H4 (cell line): ENCODE results near the gene SLC12A6. TPM values are rescaled to one million over a fixed set of nuclear protein-coding genes. Genes with fewer than 3 reads are reported as not detected.
"Not testable (repeated sequence)": the region's sequence is repeated elsewhere in the genome, so short reads cannot be mapped to it uniquely, and the experiment has no call there.

ENCODE experiments used
- DNase-seq: peaks from one replicate; pipeline ENCODE4 v3.0.0-alpha.2; 2015; ENCODE audit warnings: low spot score
- total RNA-seq: library from RNA; depleted of rRNA; stranded (reverse); fragments of >200 nt; shearing (Covaris generic); gene quantifications from 2 replicates; pipeline ENCODE4 v1.2.3, GENCODE V29; 2014; rRNA removed

SLC12A6 gene
- 2.6 and 3.4 TPM in 2 replicates for total RNA-seq

DNA sequence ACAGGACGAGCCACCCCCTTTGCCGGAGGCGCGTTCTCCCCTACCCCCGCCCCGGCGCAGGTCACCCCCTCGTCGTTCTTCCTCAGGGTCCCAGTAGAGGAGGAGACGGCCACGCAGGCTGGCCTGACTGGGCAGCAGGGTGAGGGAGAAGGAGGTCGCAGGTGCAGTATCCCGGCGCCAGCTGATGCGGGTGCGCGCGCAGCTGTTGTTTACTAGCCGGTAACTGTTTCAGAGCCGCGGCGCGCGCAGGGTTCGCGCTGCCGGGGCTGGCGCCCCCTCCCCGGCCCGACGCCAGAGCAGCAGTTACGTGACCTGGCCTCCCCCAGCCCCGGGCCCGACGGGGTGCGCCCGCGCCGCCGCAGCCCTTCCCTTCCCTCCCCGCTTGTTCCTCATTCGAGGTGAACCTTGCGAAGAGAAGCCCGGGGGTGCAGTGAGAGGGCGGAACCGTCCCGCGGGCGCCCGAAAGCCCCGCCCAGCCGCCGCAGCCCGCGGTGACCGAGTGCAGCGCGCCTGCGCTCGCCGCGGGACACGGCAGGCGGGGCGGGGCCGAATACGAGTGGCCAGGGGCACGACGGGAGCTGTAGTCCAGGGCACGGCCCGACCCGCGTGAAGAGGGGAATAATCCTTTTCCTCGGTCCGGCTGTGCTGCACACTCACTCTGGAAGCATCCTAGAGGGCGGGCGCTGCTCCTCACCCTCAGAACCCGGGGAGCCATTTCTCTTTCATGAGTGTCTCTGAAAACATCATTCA is at the start of gene SLC12A6:
TSS of gene SLC12A6 (minus strand) at position 225 of the 750 bp plus-strand sequence. CDS start 1,101 bp downstream, outside the sequence.
- peak; percentile 79 for DNase-seq

DNA sequence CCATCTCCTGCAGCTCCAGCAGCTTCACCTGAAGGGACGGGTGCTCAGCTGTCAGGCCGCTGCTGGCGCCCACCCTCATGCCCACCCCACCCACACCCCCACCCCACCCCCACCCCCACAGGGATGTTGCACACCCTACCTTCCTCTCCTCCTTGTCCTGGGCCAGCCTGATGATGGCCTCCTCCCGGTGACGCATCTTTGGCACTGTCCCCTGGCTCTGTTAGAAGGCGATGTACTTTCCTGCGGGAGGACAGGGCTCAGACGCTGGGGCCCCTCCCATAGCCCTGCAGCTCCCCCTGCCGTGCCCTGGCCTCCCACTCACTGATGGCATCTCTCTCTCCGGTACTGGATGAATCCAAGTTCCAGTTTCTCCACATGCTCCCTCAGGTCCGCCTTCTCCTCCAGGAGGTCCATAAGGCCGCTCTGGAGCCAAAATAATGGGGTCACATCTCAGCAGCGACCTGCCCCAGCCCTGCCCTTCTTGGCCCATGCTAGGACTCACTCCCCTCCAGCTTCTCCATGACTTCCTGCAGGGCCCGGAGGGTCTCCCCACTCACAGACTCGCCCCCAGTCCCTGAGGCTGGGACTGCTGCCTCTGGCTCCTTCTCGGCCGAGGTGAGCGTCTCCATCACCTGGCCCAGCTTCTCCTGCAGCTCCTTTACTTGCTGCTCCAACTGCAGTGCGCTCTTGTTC is 44.4 kb upstream of the SLC12A6 start:
- DNase-seq, result not testable (repeated sequence)

DNA sequence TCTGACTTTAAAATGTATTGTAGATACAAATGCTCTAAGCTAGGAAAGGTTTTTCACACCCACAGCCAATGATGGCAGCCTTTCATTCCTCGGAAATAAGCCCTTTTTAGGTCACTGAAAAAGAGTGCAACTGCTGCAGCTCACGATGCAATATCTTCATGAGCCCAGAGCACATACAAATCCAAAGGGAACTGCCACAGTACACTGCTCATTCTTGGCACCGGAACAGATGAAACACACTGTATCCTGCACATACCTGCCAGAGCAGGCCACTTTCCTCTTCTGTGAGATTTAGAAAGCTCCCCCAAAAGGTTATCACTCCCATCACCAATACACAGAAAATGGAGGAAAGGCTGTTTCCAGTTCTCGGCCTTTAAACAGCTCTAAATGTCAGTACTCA is 42.9 kb upstream of the SLC12A6 start:
- DNase-seq, result not testable (repeated sequence)

DNA sequence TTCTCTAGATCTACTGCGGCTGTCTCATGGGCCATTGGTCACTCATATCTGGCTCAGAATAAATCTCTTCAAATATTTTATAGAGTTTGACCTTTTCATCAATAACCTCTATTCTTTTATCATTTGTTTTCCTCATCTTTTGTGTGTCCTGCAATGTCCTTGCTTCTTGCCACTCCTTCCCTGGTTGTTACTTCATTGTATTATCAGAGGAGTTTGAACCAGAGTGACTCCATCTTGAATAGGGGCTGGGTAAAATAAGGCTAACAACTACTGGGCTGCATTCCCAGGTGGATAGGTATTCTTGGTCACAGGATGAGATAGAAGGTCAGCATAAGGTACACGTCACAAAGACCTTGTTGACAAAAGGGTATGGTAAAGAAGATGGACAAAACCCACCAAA is 39.3 kb upstream of the SLC12A6 start:
- DNase-seq, result no peak

DNA sequence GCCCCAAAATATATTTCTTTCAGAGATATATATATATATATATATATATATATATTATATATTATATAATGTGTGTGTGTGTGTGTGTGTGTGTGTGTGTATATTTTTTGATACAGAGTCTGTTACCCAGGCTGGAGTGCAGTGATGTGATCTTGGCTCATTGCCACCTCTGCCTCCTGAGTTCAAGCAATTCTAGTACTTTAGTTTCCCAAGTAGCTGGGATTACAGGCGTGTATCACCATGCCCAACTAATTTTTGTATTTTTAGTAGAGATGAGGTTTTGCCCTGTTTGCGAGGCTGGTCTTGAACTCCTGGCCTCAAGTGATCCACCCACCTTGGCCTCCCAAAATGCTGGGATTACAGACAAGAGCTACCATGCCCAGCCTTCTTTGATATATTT is 38.0 kb upstream of the SLC12A6 start:
- DNase-seq, result not testable (repeated sequence)

DNA sequence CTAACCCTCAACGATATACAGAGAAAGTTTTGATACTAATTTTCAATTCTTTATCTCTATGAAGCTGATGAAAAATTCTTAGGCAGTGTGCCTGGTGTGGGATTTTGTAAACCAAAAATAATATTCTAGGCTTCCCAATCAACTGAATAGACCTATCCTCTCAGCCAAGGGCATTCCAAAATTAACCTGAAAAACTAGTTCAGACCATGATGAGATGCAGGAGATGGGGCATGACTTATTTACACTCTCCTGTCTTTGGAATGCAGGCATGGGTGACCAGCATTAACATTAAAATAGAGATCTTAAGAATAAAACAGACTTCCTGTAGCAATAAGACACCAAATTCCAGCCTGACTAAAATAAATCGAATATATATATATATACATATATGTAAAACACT is 37.2 kb upstream of the SLC12A6 start:
- DNase-seq, result no peak

DNA sequence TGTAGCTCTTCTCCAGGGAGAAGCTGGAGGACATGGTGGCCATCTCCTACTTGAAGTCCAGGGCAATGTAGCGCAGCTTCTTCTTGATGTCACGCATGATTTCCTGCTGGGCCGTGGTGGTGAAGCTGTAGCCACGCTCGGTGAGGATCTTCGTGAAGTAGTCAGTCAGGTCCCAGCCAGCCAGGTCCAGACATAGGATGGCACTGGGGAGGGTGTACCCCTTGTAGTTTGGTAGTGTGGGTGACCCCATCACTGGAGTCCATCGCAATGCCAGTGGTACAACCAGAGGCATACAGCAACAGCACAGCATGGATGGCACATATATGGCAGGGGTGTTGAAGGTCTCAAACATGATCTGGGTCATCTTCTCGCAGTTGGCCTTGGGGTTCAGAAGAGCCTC is 36.4 kb upstream of the SLC12A6 start:
- DNase-seq, result no peak

DNA sequence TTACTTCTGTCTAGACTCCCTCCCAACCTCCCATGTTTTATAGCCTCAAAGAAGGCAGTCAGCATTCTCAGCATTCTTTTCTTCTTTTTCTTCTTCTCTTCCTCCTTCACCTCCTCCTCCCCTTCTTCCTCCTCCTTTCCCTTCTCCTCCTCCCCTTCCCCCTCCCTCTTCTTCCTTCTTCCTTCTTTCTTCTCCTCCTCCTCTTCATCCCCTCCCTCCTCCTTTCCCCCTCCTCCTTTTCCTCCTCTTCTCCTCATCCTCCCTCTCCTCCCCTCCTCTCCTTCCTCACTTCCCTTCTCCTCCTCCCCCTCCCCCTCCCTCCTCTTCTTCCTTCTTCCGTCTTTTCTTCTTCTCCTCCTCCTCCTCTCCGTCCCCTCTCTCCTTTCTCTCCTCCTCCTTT is 33.1 kb upstream of the SLC12A6 start:
- no peak for DNase-seq

DNA sequence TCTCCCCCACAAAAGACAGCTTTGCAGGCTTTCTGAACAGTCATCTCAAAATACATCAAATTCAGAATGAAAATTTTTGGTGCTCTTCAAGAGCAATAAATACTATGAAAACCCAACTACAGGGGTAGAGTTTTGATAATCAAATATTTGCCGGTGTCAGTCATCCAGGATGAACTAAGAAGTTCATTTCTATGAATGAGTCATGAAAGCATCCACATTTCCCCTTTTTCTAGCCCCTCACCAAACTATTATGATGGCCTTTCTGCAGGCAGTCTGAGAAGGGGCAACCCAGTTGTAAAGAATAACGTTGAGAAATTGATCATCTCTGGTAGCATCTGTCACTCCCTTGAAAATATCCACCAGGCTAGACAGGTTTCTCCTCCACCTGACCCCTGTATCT is 32.5 kb upstream of the SLC12A6 start:
- no peak for DNase-seq

DNA sequence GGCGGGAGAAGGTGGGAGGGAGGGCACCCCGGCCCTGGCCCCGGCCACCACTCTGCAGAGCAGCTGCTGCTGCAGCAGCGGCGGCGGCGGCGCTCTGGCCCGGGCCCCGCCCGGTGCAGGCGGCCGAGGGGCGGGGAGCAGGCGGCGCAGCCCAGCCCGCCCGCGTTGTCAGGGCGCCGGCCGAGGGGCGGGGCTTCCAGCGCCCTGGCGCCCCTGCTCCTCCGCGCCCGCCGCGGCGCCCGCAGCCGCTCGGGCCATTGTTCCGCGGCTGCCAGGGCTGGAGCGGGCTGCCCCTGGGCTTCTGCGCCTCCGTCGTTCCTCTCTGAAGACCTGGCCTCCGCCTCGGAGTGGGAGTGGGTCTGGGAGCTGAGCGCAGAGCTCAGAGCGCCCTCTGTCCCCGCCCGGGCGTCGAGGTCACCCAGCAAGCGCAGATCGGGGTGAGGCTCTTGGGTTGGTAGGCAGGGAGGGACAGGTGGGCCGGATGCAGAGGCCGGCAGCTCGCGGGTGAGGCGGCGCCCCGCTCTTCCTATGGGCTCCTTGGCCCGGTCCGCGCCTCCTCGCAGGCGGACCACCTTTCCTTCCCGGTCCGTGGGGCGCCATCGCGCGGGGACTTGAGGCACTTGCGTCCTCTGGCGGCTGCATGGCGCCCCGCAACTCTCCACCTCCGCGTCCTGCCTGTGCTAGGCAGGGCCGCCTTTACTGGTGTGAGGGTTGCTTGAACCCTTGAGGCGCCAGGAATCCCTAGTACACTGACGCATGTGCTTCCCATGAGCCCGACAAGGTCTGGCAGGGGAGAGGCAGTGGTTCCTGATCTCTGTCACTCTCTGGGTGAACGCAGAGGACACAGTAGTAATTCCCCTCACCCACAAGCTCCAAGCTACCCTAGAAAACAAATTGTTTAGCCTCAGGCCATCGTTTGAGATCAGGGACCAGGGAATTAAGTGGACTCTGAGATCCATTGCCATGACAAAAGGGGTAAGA is 29.8 kb upstream of the SLC12A6 start, which contains the start of gene LPCAT4:
TSS of gene LPCAT4 (minus strand) at position 96 of the 981 bp plus-strand sequence. CDS start 96 bp downstream, outside the sequence.
- DNase-seq, result peak; percentile 82

DNA sequence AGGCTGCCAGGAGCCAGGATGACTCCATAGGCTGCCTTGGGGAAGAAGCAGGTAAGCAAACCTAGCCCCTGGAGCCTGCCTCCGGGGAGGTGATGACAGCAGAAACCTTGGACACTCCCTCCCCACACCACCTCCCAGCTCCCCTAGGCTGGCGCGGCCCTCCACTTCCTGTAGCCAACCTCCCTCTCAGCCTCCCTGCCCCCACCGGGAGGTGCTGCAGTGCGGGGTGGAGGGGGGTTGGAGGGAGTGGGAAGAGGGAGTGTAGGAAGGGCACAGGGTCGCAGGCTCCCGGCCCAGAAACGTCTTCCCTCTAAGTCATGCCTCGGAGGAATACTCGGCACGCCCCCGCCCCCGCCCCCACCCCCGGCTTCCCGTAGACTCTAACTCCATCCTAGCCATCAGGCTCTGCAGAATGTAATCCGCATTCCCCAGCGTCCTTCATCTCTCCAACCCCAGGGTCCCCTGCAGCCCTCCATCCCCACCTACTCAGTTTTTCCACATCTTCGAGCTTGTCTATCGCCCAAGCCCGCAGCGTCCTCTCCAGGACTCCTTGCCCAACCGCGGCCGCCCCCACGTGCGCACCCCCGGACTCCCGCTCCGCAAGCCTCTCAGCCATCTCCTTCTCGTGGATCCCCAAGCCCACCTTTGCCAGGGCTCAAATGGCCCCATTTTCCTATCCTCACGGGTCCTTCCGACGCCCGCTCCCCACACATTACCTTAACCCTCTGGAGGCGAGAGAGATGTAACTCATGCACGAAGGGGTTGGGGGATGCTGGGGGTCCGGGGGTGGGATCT is 28.9 kb upstream of the SLC12A6 start:
- peak; percentile 72 for DNase-seq

DNA sequence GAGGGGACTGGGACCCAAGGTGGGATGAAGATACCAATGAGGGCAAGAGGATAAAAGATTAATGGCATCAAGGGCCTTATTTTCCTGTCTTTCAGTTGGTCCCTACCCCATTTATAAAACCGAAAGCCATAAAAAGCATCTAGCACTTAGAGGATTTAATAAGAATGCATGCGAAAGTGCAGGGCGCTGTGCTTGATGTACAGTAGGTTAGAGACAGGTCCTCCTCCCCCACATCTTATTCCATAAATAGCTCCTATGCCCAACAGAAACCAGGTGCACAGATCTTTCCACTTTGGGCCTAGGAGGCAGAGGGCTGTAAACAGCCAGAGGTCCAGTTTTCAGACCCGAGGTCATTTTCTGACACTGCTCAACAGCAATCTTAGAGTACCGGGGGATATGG is 28.3 kb upstream of the SLC12A6 start:
- no peak for DNase-seq

DNA sequence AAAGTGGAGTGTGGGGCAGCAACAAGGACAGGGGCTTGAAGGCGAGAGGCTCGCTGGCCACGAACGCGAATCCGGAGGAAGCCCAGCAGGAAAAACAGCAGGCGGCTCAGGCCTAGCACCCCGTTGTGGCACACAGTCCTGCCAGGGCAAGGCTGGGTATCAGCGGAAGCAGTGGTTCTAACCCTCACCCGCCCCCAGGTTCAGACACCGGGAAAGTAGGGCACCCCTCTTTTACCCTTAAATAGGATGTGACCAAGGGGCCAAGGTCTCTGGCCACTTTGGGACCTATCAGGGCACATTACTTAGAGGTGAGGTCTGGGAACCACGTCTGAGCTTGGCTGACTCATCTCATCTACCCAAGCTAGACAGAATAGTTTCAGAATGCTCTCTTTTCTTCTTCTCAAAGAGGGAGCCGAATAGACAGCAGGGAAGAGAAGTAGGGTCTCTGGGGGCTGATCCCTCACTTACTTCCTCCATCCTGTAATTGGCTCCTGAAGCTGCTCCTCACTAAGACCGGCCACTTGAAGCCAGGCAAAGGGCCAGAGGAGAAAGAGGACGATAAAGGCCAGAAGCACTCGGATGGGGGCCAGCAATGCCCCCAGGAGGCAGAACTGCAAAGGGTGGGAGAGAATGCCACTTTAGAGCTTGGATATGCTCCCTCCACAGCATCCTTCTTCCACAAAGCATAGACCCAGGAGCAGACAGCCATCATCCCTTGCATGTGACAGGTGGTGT is 27.7 kb upstream of the SLC12A6 start:
- DNase-seq, result no peak

DNA sequence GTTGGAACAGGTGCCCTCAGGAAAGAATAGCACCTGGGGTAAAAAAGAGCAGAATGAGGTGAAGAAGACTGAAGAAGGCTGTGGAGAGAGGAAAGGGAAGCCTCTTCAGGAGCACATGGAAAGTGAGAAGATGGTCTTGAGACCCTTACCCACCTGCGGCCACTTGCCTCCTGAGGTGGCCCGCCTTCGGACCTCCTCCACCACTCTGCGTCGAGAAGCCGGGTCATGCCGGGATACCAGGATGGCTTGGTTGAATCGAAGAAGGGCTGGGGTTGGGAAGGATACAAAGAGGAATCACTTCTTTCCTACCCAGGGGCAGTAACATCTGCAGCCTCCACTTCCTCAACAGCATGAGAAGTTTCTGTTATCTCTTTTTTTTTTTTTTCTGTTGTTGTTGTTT is 26.5 kb upstream of the SLC12A6 start:
- DNase-seq, result no peak

DNA sequence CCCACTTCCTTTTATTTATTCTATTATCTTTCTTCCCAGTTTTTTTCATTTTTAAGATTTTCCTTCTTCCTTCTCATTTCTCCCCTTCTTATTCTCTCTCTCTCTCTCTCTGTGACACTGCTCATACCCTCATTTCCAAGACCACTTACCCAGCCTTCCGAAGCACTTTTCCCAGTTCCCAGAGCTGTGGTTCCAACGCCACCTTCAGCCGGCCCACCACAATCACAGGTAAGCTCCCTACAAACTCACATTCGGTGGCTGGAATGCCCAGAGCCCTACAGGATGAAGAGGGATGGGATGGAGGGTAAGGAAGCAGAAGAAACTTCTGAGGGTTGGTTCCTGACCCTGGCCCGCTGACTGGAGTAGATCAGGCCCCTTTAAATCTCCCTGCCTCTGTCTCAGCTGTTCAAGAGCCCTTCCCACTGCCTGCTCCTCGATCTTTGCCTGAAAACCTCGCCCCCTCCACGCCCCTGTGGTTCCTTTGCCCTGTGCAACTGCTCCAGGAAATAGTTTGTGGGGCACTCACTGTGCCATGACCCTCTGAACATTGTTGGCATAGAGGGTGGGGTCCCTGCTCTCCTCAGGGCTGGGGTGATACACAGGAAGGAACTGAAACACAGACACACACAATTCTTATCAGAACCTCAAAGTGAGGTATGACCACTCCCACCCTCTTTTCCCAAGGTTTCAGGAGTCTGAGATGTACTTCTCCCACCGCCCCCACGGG is 24.6 kb upstream of the SLC12A6 start:
- no peak for DNase-seq

DNA sequence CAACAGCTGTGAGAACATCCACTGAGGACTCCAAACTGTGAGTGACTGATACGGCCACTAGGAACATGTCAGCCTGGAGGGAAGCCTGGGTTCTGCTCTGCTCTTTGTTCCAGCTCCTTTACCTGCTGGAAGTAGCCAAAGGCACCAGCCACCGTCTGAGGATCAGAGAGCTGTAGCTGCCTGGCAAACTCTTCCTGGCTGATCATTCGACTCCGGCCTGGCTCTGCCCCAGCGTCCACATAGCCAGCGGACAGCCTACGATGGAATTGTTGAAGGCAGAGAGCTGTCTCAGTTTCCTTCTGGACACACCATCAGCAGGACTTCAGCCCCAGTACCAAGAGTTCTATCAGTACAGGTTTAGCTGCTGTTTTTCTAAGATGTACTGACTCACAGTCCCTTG is 23.7 kb upstream of the SLC12A6 start:
- no peak for DNase-seq

DNA sequence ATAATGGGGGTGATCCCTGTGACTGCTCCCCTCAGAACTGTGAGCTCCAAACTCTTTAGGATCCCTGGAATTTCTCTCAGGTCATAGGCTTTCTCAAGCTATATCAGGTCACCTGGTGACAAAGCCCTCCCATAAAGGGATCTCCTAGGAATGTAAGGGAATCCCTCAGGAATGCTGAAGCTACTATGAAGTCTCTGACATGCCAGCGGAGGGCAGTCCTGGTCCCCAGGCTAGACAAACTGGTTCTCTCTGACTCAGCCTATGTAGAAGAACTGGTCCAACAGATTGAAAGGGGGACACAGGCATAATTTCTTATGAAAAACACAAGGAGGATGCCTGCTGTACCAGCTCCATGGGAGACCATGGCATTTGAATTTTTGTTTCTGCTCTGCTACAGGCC is 22.7 kb upstream of the SLC12A6 start:
- DNase-seq, result no peak

DNA sequence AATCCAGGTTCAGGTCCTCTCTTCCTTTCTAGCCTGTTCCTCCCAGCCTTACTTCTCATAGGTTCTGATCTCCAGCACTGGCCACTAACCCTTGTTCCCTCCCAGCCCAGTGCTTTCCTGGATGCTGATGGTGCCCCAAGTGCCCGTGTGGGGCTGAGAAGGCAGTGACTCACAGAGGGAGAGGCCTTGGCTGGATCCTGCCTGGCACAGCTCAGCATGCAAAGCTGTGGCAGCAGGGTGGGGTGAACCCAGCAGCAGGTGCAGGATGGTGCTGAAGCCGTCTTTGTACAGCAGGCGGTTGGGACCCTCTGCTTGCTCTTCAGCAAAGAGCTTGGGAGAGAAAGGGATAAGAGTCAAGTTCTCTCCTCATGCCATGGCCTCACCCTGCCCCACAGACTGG is 21.8 kb upstream of the SLC12A6 start:
- DNase-seq, result no peak

DNA sequence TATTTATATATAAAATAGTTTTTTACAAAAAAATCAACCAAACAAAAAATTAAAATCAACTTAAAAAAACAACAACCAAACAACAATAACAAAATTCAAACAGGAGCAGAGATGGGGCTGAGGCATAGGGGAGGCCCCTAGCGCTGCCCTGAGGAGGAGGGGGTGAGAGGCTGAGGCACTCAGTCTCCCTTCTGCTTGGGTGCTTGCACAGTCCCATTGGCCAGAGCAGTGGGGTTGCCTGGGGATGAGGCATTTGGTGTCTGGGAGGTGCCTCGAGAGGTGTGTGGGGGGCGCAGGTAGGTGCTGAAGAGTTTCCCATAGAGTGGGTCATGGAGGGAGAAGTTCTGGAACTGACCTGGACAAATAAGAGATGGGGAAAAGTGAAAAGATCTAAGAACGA is 21.4 kb upstream of the SLC12A6 start:
- DNase-seq, result no peak

DNA sequence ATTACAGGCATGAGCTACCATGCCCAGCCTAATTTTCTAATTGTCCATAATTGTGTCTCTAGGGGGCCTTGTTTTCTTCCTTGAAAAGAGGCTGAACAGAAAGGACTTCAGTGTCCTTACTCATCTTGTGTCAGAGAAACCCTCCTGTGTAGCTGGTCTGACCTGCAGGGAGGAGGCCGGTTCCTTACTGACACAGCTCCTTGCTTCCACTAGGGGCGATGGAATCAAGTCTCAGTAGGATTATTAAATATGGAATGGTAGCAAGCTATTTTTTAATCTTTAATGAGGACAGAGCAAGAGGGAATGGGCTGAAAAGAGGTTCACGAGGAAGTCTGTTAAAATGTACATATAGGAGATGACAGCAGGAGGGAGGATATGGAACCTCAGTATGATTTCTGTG is 20.8 kb upstream of the SLC12A6 start:
- no peak for DNase-seq
